K562 (cell line): ENCODE data around the gene ZCCHC14. TPM values are rescaled to one million over a fixed set of nuclear protein-coding genes. Genes with fewer than 3 reads are reported as not detected.

Source experiments
- CHD2 ChIP-seq: IDR thresholded peaks from 2 replicates; pipeline ENCODE4 v1.6.1; 2011; ENCODE audit warnings: low read depth, low read length
- CREB1 ChIP-seq, 2 experiments: sonication (generic) in 1 of 2; formaldehyde crosslinking in 1 of 2; IDR thresholded peaks; 2 replicates each; pipeline versions ENCODE4 v1.6.1 to v1.8.0; 2012 to 2022; ENCODE audit warnings: inconsistent platforms in 1 of 2, mild to moderate bottlenecking in 1 of 2, missing genetic modification reagents in 1 of 2, moderate library complexity in 1 of 2
- HNRNPLL ChIP-seq: fragments of 200-400 bp; formaldehyde crosslinking; IDR thresholded peaks from 2 replicates; pipeline ENCODE4 v1.6.1; 2017; ENCODE audit warnings: low read length, low read depth, mild to moderate bottlenecking; ENCODE audit not compliant: poor library complexity, severe bottlenecking
- MCM3 ChIP-seq: fragments of 450-650 bp; IDR thresholded peaks from 2 replicates; pipeline ENCODE4 v1.6.1; 2016
- NR2F6 ChIP-seq: fragments of 450-650 bp; formaldehyde crosslinking; IDR thresholded peaks from 2 replicates; pipeline ENCODE4 v1.4.0; 2020; ENCODE audit warnings: mild to moderate bottlenecking
- OTX1 ChIP-seq: fragments of 450-650 bp; formaldehyde crosslinking; IDR thresholded peaks from 2 replicates; pipeline ENCODE4 v1.4.0; 2022; ENCODE audit warnings: mild to moderate bottlenecking
- PHF8 ChIP-seq: fragments of 200-600 bp; sonication (generic); IDR thresholded peaks from 2 replicates; pipeline ENCODE4 v1.6.1; 2012; ENCODE audit warnings: mixed run types, mild to moderate bottlenecking, inconsistent platforms, low read length, moderate library complexity, borderline replicate concordance
- PRPF4 ChIP-seq: fragments of 200-400 bp; formaldehyde crosslinking; IDR thresholded peaks from one replicate; pipeline ENCODE4 v1.6.1; 2017; ENCODE audit warnings: low read length, low read depth, mild to moderate bottlenecking; ENCODE audit not compliant: insufficient read depth, poor library complexity, severe bottlenecking
- SREBF1 ChIP-seq: fragments of 150-350 bp; IDR thresholded peaks from 2 replicates; pipeline ENCODE4 v1.6.1; 2014; ENCODE audit warnings: antibody characterized with exemption, low read depth, low read length, borderline replicate concordance
- SREBF2 ChIP-seq: sonication (generic); formaldehyde crosslinking; IDR thresholded peaks from 2 replicates; pipeline ENCODE4 v1.4.0; 2020; ENCODE audit warnings: mild to moderate bottlenecking, missing genetic modification reagents
- STAT5B ChIP-seq: fragments of 250-450 bp; sonication (Bioruptor Pico); IDR thresholded peaks from 2 replicates; pipeline ENCODE4 v1.8.0; 2021; ENCODE audit warnings: mild to moderate bottlenecking, inconsistent platforms
- TCF3 ChIP-seq: sonication (generic); formaldehyde crosslinking; IDR thresholded peaks from 2 replicates; pipeline ENCODE4 v1.4.0; 2020; ENCODE audit warnings: mild to moderate bottlenecking, missing genetic modification reagents
- ZBTB17 ChIP-seq: fragments of 450-650 bp; formaldehyde crosslinking; IDR thresholded peaks from 2 replicates; pipeline ENCODE4 v1.4.0; 2020; ENCODE audit warnings: mild to moderate bottlenecking
- ZFPM2 ChIP-seq: fragments of 250-450 bp; sonication (Bioruptor Pico); IDR thresholded peaks from 2 replicates; pipeline ENCODE4 v1.5.1; 2022; ENCODE audit warnings: mild to moderate bottlenecking
- ZNF174 ChIP-seq: fragments of 250-450 bp; sonication (Bioruptor Pico); IDR thresholded peaks from 2 replicates; pipeline ENCODE4 v1.4.0; 2020; ENCODE audit warnings: mild to moderate bottlenecking
- ZNF175 ChIP-seq: fragments of 200-800 bp; sonication (Bioruptor generic); IDR thresholded peaks from 2 replicates; pipeline ENCODE4 v1.6.1; 2016; ENCODE audit warnings: low read depth, mild to moderate bottlenecking, missing genetic modification characterization, missing compliant biosample characterization
- ZNF184 ChIP-seq: sonication (generic); formaldehyde crosslinking; IDR thresholded peaks from 2 replicates; pipeline ENCODE4 v1.5.0; 2020; ENCODE audit warnings: missing genetic modification reagents
- ZNF3 ChIP-seq: fragments of 250-450 bp; sonication (Bioruptor Pico); IDR thresholded peaks from 2 replicates; pipeline ENCODE4 v1.5.0; 2021; ENCODE audit warnings: mild to moderate bottlenecking, moderate library complexity
- ZNF324 ChIP-seq: fragments of 250-450 bp; sonication (Bioruptor Pico); IDR thresholded peaks from 2 replicates; pipeline ENCODE4 v1.4.0; 2020; ENCODE audit warnings: mild to moderate bottlenecking
- polyA plus RNA-seq, 8 experiments: library from polyadenylated mRNA; depleted of rRNA in 4 of 8; stranded (reverse) in 5 of 8; unstranded in 3 of 8; fragments of >200 nt; fragmentation: Nextera tagmentation in 2 of 8; fragmentation: Illumina TruSeq in 1 of 8; extraction: Ambion mirVana in 2 of 8; extraction: Trizol in 1 of 8; gene quantifications; 2 replicates each; pipeline versions ENCODE4 v1.2.1 to v1.2.3, GENCODE V29; 2011 to 2014; ENCODE audit warnings: inconsistent platforms in 1 of 8, missing spikeins in 1 of 8
- total RNA-seq, 7 experiments: library from RNA; depleted of rRNA in 6 of 7; stranded (reverse); fragments of >200 nt in 6 of 7; fragmentation: Illumina TruSeq in 2 of 7; extraction: Trizol in 2 of 7; gene quantifications; 2 replicates each; pipeline versions ENCODE4 v1.2.1 to v1.2.3, GENCODE V29; 2011 to 2021; ENCODE audit warnings: low replicate concordance in 1 of 7
- TF ChIP-seq, protein P1 (sequence below): fragments of 450-650 bp; IDR thresholded peaks from 2 replicates; pipeline ENCODE4 v1.6.1; 2016; ENCODE audit warnings: low read depth
- TF ChIP-seq, protein P2 (sequence below): fragments of 250-450 bp; sonication (Bioruptor Pico); IDR thresholded peaks from 2 replicates; pipeline ENCODE4 v1.4.0; 2020; ENCODE audit warnings: mild to moderate bottlenecking, moderate library complexity

The ZCCHC14 gene
- total and polyA plus RNA-seq, 9 of the 15 experiments (the other 6 are each of a cell fraction or from before 2014, with no cell fraction given): 1.5 to 12.4 (median 2.9) TPM

DNA sequence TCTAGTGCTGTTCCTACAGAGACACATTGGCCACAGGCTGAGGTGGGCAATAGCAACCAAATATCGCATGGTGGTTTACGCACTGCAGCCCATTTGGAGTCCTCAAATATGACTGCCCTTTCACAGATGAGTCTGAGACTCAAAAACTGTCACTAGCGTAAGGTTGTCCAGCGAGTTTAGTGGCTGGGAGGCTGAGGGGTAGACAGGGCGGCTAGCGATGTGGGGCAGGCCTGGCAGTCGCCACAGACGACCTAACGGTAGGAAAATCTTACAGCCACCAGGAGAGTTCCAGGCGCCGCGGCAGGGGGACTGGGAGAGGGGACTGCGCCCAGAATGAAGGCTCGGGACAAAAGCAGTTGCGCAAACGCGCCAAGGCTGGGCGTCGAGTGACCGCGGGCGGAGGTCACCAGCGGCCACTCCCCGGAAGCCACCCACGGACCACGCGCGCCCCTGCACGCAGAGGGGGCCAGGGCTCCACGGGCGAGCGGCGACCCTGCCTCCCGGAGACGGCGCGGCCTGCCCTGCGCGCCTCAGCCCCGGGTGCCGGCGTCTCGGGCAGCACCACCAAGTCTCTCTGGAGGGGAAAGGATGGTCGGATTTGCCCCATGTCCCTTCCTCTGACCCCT is 101.4 kb downstream of the ZCCHC14 start (continued):
- TF ChIP-seq, protein P1, sequence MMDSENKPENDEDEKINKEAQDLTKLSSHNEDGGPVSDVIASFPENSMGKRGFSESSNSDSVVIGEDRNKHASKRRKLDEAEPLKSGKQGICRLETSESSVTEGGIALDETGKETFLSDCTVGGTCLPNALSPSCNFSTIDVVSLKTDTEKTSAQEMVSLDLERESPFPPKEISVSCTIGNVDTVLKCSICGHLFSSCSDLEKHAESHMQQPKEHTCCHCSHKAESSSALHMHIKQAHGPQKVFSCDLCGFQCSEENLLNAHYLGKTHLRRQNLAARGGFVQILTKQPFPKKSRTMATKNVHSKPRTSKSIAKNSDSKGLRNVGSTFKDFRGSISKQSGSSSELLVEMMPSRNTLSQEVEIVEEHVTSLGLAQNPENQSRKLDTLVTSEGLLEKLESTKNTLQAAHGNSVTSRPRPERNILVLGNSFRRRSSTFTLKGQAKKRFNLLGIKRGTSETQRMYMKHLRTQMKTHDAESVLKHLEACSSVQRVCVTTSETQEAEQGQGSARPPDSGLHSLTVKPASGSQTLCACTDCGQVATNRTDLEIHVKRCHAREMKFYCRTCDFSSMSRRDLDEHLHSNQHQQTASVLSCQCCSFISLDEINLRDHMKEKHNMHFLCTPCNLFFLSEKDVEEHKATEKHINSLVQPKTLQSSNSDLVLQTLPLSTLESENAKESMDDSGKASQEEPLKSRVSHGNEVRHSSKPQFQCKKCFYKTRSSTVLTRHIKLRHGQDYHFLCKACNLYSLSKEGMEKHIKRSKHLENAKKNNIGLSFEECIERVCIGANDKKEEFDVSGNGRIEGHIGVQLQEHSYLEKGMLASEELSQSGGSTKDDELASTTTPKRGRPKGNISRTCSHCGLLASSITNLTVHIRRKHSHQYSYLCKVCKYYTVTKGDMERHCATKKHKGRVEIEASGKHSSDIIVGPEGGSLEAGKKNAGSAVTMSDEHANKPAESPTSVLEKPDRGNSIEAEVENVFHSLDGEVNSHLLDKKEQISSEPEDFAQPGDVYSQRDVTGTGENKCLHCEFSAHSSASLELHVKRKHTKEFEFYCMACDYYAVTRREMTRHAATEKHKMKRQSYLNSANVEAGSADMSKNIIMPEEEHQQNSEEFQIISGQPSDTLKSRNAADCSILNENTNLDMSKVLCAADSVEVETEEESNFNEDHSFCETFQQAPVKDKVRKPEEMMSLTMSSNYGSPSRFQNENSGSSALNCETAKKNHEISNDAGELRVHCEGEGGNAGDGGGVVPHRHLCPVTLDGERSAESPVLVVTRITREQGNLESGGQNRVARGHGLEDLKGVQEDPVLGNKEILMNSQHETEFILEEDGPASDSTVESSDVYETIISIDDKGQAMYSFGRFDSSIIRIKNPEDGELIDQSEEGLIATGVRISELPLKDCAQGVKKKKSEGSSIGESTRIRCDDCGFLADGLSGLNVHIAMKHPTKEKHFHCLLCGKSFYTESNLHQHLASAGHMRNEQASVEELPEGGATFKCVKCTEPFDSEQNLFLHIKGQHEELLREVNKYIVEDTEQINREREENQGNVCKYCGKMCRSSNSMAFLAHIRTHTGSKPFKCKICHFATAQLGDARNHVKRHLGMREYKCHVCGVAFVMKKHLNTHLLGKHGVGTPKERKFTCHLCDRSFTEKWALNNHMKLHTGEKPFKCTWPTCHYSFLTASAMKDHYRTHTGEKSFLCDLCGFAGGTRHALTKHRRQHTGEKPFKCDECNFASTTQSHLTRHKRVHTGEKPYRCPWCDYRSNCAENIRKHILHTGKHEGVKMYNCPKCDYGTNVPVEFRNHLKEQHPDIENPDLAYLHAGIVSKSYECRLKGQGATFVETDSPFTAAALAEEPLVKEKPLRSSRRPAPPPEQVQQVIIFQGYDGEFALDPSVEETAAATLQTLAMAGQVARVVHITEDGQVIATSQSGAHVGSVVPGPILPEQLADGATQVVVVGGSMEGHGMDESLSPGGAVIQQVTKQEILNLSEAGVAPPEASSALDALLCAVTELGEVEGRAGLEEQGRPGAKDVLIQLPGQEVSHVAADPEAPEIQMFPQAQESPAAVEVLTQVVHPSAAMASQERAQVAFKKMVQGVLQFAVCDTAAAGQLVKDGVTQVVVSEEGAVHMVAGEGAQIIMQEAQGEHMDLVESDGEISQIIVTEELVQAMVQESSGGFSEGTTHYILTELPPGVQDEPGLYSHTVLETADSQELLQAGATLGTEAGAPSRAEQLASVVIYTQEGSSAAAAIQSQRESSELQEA: no peak
- TF ChIP-seq ZNF174 (CRISPR knock-in tag): no peak
- no peak for TF ChIP-seq PRPF4
- no peak for TF ChIP-seq ZNF184 (CRISPR knock-in tag)
- no peak for TF ChIP-seq CHD2
- TF ChIP-seq HNRNPLL: no peak
- no peak for TF ChIP-seq SREBF2 (CRISPR knock-in tag)
- TF ChIP-seq STAT5B: no peak
- no peak for TF ChIP-seq PHF8
- TF ChIP-seq ZNF3 (CRISPR knock-in tag): no peak
- TF ChIP-seq, protein P2, sequence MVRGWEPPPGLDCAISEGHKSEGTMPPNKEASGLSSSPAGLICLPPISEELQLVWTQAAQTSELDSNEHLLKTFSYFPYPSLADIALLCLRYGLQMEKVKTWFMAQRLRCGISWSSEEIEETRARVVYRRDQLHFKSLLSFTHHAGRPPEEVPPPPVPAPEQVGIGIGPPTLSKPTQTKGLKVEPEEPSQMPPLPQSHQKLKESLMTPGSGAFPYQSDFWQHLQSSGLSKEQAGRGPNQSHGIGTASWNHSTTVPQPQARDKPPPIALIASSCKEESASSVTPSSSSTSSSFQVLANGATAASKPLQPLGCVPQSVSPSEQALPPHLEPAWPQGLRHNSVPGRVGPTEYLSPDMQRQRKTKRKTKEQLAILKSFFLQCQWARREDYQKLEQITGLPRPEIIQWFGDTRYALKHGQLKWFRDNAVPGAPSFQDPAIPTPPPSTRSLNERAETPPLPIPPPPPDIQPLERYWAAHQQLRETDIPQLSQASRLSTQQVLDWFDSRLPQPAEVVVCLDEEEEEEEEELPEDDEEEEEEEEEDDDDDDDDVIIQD (CRISPR knock-in tag): 0 out of 2 replicates have a peak, but pooled peaks have one; percentile 40
- TF ChIP-seq ZNF324: no peak
- no peak for TF ChIP-seq SREBF1
- TF ChIP-seq MCM3: no peak
- no peak for TF ChIP-seq NR2F6 (CRISPR knock-in tag)
- TF ChIP-seq CREB1 (IDR thresholded peaks at IDR 0.05): no peak
- no peak for TF ChIP-seq CREB1 (CRISPR knock-in tag; IDR thresholded peaks at IDR 0.05)
- no peak for TF ChIP-seq OTX1 (CRISPR knock-in tag)
- no peak for TF ChIP-seq TCF3 (CRISPR knock-in tag)
- peak; percentile 80; the same call in 1 of the 2 replicates for TF ChIP-seq ZBTB17
- no peak for TF ChIP-seq ZFPM2 (CRISPR knock-in tag)
- TF ChIP-seq ZNF175 (CRISPR knock-in tag): peak; percentile 49; the same call in 1 of the 2 replicates
